CD4-positive, alpha-beta T cell treated with Interleukin-15 for 4 hours (primary cell): ENCODE results near the gene CRYGA.

Experiments used
- DNase-seq: peaks from one replicate; pipeline ENCODE4 v3.0.0-alpha.2; 2020; ENCODE audit warnings: low spot score

Gene CRYGA

GRCh38 chr2:208163489-208163888 is at the start of gene CRYGA:
CRYGA (minus strand) TSS chr2:208163589; CDS start chr2:208163556, 33 bp downstream.
- DNase-seq, result no peak

- DNase-seq, result no peak
Observed at GRCh38 chr2:208210688-208211451, 47.5 kb upstream of the CRYGA start.

GRCh38 chr2:208208335-208209085 is 45.1 kb upstream of the CRYGA start:
- DNase-seq, result no peak

- DNase-seq, result no peak
Observed at GRCh38 chr2:208207769-208208168, 44.4 kb upstream of the CRYGA start.

- DNase-seq, result no peak
Observed at GRCh38 chr2:208204166-208204565, 40.8 kb upstream of the CRYGA start.

GRCh38 chr2:208195531-208195930 is 32.1 kb upstream of the CRYGA start:
- DNase-seq, result no peak

GRCh38 chr2:208192611-208193236 is 29.3 kb upstream of the CRYGA start:
- no peak for DNase-seq

GRCh38 chr2:208189810-208190503 is 26.6 kb upstream of the CRYGA start, which contains the start of gene C2orf80:
C2orf80 (minus strand) TSS chr2:208190030; CDS start chr2:208186986, 3,044 bp downstream.
- DNase-seq, result no peak

GRCh38 chr2:208189069-208189809 is 25.9 kb upstream of the CRYGA start:
- no peak for DNase-seq

GRCh38 chr2:208186893-208187292 is 23.5 kb upstream of the CRYGA start:
- DNase-seq, result no peak

- DNase-seq, result no peak
Observed at GRCh38 chr2:208186465-208186864, 23.1 kb upstream of the CRYGA start.

- no peak for DNase-seq
Observed at GRCh38 chr2:208183972-208184705, 20.8 kb upstream of the CRYGA start.

GRCh38 chr2:208183526-208183925 is 20.1 kb upstream of the CRYGA start:
- no peak for DNase-seq

- DNase-seq, result no peak
Observed at GRCh38 chr2:208182835-208183234, 19.4 kb upstream of the CRYGA start.

GRCh38 chr2:208179028-208179609 is 15.7 kb upstream of the CRYGA start:
- no peak for DNase-seq

GRCh38 chr2:208175840-208176153 is 12.4 kb upstream of the CRYGA start:
- DNase-seq, result no peak

GRCh38 chr2:208175069-208175839 is 11.9 kb upstream of the CRYGA start:
- peak; percentile 62 for DNase-seq

- DNase-seq, result no peak
Observed at GRCh38 chr2:208174144-208174543, 10.8 kb upstream of the CRYGA start.

- DNase-seq, result no peak
Observed at GRCh38 chr2:208172125-208172524, 8.7 kb upstream of the CRYGA start.
